Measurements from ENCODE around the gene SEMA7A.
"Not testable (repeated sequence)": the region's sequence is repeated elsewhere in the genome, so short reads cannot be mapped to it uniquely, and the experiment has no call there.

SEMA7A gene

DNA sequence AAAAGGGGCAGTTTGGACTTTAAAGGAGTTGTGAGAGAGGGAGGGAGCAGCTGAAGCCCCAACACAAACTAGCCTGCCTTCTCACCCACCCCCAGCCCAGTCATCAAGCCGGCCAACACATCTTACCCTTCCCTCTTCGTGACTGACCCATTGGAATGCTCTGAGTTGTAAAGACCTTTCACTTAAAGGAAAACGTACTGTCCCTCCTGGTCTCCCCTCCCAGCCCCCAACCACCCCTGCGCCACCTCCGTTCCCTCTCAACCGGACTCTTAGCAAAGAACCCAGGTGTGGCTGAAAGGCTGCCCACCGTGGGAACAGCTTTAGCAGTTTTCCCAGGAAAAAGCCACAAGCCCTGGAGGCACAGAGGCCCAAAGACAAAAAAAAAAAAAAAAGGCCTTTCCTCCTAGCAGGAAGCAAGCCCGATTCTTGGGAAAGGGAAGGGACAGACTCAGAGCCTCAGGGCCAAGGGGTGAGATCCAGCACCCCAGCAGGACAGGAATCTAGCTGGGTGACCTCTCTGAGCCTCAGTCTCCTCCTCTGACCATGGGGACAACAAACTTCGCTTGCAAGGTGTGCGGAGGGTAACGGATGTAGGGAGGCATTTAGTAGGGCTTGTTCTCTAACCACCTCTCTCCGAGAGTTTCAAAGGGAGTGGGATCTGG, 68.7 kb downstream of the SEMA7A start:
- peak overlapping the region; percentile 61 for H3K4me3 ChIP-seq (ENCODE audit: low read depth, low read length)
- in situ Hi-C loops (cut with HindIII; ENCODE audit: low pct_ligation_motif_present, low sequenced_read_pairs), result loop anchor here (25.0 kb wide), 1 partner anchor 397 kb away; no protein-coding TSS in a partner anchor

DNA sequence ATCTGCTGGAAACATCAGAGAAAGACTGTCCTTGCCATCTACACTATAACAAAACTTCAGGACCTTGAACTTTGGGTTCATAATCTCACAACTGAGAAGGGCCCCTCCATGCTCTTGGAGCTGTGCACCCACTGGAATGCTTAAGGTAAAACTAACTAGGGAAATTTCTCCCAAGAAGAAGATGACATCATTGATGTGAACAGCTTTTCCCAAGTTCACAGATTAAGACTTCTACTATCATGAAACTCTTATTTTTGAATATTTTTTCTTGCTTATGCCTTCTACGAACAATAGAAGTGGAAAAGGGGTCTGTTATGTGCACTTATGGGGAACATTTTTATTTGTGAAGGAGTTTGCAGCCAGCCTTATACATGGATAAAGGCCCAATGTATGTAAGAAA, 71.3 kb downstream of the SEMA7A start:
- Histone ChIP-seq H3K27me3 (replicated peaks) (no peaks in the 10 kb centered on the region), H3K36me3 (replicated peaks) (no peaks in the 10 kb centered on the region), H3K27ac (no peak overlapping the region), H3K4me3 (ENCODE audit: low read depth, low read length) (no peak overlapping the region)
- in situ Hi-C loops (cut with HindIII; ENCODE audit: low pct_ligation_motif_present, low sequenced_read_pairs), result loop anchor here (25.0 kb wide), 1 partner anchor 400 kb away; no protein-coding TSS in a partner anchor
- no peak for DNase-seq
- no peak for TF ChIP-seq CTCF (IDR thresholded peaks at IDR 0.05; ENCODE audit: low read depth, low read length, missing control alignments)

More for the DNA sequence above, 68.7 kb downstream of the SEMA7A start:
- H3K27me3 ChIP-seq (replicated peaks), result no peaks in the 10 kb centered on the region
- no peak for DNase-seq
- no peak for TF ChIP-seq CTCF (IDR thresholded peaks at IDR 0.05; ENCODE audit: low read depth, low read length, missing control alignments)
- H3K27ac ChIP-seq, result no peak overlapping the region
- no peaks in the 10 kb centered on the region for H3K36me3 ChIP-seq (replicated peaks)

- not testable (repeated sequence) for H3K27ac ChIP-seq; H3K36me3 ChIP-seq (replicated peaks); H3K27me3 ChIP-seq (replicated peaks); DNase-seq; H3K4me3 ChIP-seq (ENCODE audit: low read depth, low read length)
- in situ Hi-C loops (cut with HindIII; ENCODE audit: low pct_ligation_motif_present, low sequenced_read_pairs), result loop anchor here (25.0 kb wide), 1 partner anchor 401 kb away; no protein-coding TSS in a partner anchor
These were observed 72.9 kb downstream of the SEMA7A start for GRCh38 chr15:74360855-74361254.

DNA sequence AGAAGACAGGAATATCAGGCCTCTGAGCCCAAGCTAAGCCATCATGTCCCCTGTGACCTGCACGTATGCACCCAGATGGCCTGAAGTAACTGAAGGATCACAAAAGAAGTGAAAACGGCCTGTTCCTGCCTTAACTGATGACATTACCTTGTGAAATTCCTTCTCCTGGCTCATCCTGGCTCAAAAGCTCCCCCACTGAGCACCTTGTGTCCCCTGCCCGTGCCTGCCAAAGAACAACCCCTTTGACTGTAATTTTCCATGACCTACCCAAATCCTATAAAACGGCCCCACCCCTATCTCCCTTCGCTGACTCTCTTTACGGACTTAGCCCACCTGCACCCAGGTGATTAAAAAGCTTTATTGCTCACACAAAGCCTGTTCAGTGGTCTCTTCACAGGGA, 74.4 kb downstream of the SEMA7A start:
- not testable (repeated sequence) for DNase-seq; H3K4me3 ChIP-seq (ENCODE audit: low read depth, low read length); H3K27me3 ChIP-seq (replicated peaks); H3K27ac ChIP-seq; H3K36me3 ChIP-seq (replicated peaks)
- in situ Hi-C loops (cut with HindIII; ENCODE audit: low pct_ligation_motif_present, low sequenced_read_pairs), result loop anchor here (25.0 kb wide), 1 partner anchor 403 kb away; no protein-coding TSS in a partner anchor
